Measurements from ENCODE around the gene FAS. TPM values are rescaled to one million over a fixed set of nuclear protein-coding genes. Genes with fewer than 3 reads are reported as not detected.

Gene FAS
- total RNA-seq, result 10 to 100 TPM in 1 of 4 donors, 1 to 10 TPM in 3; 5.7 to 10.1 (median 6.5) TPM
- polyA plus RNA-seq, result 4.7 TPM
- long read RNA-seq, donor 1, transcript FAS-204 (9 exons, 2,563 nt), result major isoform, 6 of 7 reads
- long read RNA-seq, donor 1, partial matches to known transcripts, result 0 of 7 reads
- long read RNA-seq, donor 1, other reads (novel, unspliced or antisense), result 1 of 7 reads
- long read RNA-seq, donor 2, result 0 reads
- long read RNA-seq, donor 3, transcript FAS-204 (9 exons, 2,563 nt), result major isoform, 23 of 32 reads
- long read RNA-seq, donor 3, partial matches to known transcripts, result 1 of 32 reads
- long read RNA-seq, donor 3, other reads (novel, unspliced or antisense), result 4 of 32 reads
- long read RNA-seq, donor 4, partial matches to known transcripts, result 0 of 3 reads
- long read RNA-seq, donor 4, other reads (novel, unspliced or antisense), result 0 of 3 reads

DNA sequence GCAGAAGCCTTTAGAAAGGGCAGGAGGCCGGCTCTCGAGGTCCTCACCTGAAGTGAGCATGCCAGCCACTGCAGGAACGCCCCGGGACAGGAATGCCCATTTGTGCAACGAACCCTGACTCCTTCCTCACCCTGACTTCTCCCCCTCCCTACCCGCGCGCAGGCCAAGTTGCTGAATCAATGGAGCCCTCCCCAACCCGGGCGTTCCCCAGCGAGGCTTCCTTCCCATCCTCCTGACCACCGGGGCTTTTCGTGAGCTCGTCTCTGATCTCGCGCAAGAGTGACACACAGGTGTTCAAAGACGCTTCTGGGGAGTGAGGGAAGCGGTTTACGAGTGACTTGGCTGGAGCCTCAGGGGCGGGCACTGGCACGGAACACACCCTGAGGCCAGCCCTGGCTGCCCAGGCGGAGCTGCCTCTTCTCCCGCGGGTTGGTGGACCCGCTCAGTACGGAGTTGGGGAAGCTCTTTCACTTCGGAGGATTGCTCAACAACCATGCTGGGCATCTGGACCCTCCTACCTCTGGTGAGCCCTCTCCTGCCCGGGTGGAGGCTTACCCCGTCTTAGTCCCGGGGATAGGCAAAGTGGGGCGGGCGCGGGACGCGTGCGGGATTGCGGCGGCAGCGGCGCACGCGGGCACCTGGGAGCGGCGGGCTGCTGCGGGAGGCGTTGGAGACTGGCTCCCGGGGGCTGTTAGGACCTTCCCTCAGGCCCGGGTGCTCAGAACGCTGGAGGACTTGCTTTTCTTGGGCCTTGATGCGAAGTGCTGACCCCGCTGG is at the start of gene FAS:
Gene FAS, plus strand, starts transcription at position 415 of the 777 bp plus-strand sequence. Its CDS starts 79 bp downstream, at position 494.
- peak within 1 kb of the TSS; percentile 95 for H3K27ac ChIP-seq (ENCODE audit: low read length)
- ATAC-seq, result peak; percentile 90 to 91
- WGBS, result under 1% methylated on average over 51 of the region's 51 CpGs
- no peaks in the 10 kb centered on the region for H3K27me3 ChIP-seq (ENCODE audit: control insufficient read depth, insufficient read depth)
- H3K9me3 ChIP-seq (ENCODE audit: control insufficient read depth, low read length), result no peaks in the 10 kb centered on the region
- peak; percentile 75 to 90 (median 88) for DNase-seq
- H3K4me1 ChIP-seq (ENCODE audit: control insufficient read depth, insufficient read depth, low read length), result peaks cover 2% of the 10 kb centered on the region
- intact Hi-C loops (cut with DNase I), result loop anchor here in 2 of 4 donors (2.0 kb wide), 1 partner anchor 56 kb away; no protein-coding TSS in a partner anchor
- peak within 1 kb of the TSS; percentile 77 for H3K4me3 ChIP-seq (ENCODE audit: low read length)

DNA sequence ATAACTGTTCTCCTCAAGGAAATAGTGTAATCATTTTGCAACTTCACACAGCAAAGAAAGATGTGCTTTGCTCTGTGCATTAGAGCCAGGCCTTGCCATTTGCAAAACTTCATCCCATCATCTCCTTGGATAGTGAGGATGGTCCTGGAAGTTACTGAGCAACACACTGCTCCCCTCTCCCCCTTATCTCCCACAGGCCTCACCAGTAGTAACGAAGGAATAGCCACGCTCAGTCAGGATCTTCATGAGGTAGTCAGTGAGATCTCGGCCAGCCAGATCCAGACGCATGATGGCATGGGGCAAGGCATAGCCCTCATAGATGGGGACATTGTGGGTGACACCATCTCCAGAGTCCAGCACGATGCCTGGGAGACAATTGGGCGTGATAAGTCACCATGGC is 49.6 kb upstream of the FAS start:
- H3K27ac ChIP-seq (ENCODE audit: low read length), result no peak overlapping the region
- H3K4me1 ChIP-seq (ENCODE audit: control insufficient read depth, insufficient read depth, low read length), result no peaks in the 10 kb centered on the region
- H3K4me3 ChIP-seq (ENCODE audit: low read length), result no peak overlapping the region
- no peak for ATAC-seq
- intact Hi-C loops (cut with DNase I), result no loop called here
- no peak for DNase-seq
- H3K9me3 ChIP-seq (ENCODE audit: control insufficient read depth, low read length), result no peaks in the 10 kb centered on the region
- WGBS, result 86% methylated on average over 6 of the region's 6 CpGs
- no peaks in the 10 kb centered on the region for H3K27me3 ChIP-seq (ENCODE audit: control insufficient read depth, insufficient read depth)

DNA sequence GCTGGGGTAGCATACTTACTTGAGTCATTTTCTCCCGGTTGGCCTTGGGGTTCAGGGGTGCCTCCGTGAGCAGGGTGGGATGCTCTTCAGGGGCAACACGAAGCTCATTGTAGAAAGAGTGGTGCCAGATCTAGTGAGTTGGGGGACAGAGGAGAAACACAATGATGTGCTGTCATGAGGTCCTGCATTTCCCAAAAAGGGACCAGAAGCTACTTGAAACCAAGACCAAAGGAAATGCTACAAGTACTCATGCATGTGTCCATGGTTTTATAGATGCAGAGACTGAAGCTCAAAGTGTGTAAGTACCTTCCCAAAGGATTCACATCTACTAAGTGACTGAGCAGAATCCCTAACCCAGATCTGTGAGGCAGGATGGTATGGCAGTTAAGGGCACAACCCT is 46.8 kb upstream of the FAS start:
- Histone ChIP-seq H3K4me3 (ENCODE audit: low read length) (no peak overlapping the region), H3K9me3 (ENCODE audit: control insufficient read depth, low read length) (no peaks in the 10 kb centered on the region), H3K4me1 (ENCODE audit: control insufficient read depth, insufficient read depth, low read length) (no peaks in the 10 kb centered on the region), H3K27ac (ENCODE audit: low read length) (no peak overlapping the region), H3K27me3 (ENCODE audit: control insufficient read depth, insufficient read depth) (no peaks in the 10 kb centered on the region)
- DNase-seq (no peak), ATAC-seq (no peak)
- intact Hi-C loops (cut with DNase I), result no loop called here
- WGBS, result 87% methylated on average over 3 of the region's 3 CpGs

- H3K4me1 ChIP-seq (ENCODE audit: control insufficient read depth, insufficient read depth, low read length), result no peaks in the 10 kb centered on the region
- WGBS, result 71% methylated on average over 3 of the region's 3 CpGs
- intact Hi-C loops (cut with DNase I), result no loop called here
- DNase-seq, result no peak
- no peaks in the 10 kb centered on the region for H3K9me3 ChIP-seq (ENCODE audit: control insufficient read depth, low read length)
- no peak for ATAC-seq
- H3K27ac ChIP-seq (ENCODE audit: low read length), result no peak overlapping the region
- H3K27me3 ChIP-seq (ENCODE audit: control insufficient read depth, insufficient read depth), result no peaks in the 10 kb centered on the region
- H3K4me3 ChIP-seq (ENCODE audit: low read length), result no peak overlapping the region
Measured at GRCh38 chr10:88944813-88945212, 45.8 kb upstream of the FAS start.

GRCh38 chr10:88946200-88946599 is 44.4 kb upstream of the FAS start:
- Histone ChIP-seq H3K9me3 (ENCODE audit: control insufficient read depth, low read length) (no peaks in the 10 kb centered on the region), H3K27ac (ENCODE audit: low read length) (no peak overlapping the region), H3K4me1 (ENCODE audit: control insufficient read depth, insufficient read depth, low read length) (no peaks in the 10 kb centered on the region), H3K4me3 (ENCODE audit: low read length) (no peak overlapping the region), H3K27me3 (ENCODE audit: control insufficient read depth, insufficient read depth) (no peaks in the 10 kb centered on the region)
- intact Hi-C loops (cut with DNase I), result no loop called here
- 89% methylated on average over 1 of the region's 1 CpG for WGBS
- no peak for DNase-seq
- no peak for ATAC-seq

- ATAC-seq (no peak), DNase-seq (no peak)
- Histone ChIP-seq H3K27ac (ENCODE audit: low read length) (no peak overlapping the region), H3K4me1 (ENCODE audit: control insufficient read depth, insufficient read depth, low read length) (no peaks in the 10 kb centered on the region), H3K4me3 (ENCODE audit: low read length) (no peak overlapping the region), H3K9me3 (ENCODE audit: control insufficient read depth, low read length) (no peaks in the 10 kb centered on the region), H3K27me3 (ENCODE audit: control insufficient read depth, insufficient read depth) (no peaks in the 10 kb centered on the region)
- intact Hi-C loops (cut with DNase I), result no loop called here
- 79% methylated on average over 6 of the region's 6 CpGs for WGBS
Measured at GRCh38 chr10:88946965-88947590, 43.5 kb upstream of the FAS start.

- Histone ChIP-seq H3K4me1 (ENCODE audit: control insufficient read depth, insufficient read depth, low read length) (no peaks in the 10 kb centered on the region), H3K27ac (ENCODE audit: low read length) (no peak overlapping the region), H3K27me3 (ENCODE audit: control insufficient read depth, insufficient read depth) (no peaks in the 10 kb centered on the region), H3K9me3 (ENCODE audit: control insufficient read depth, low read length) (no peaks in the 10 kb centered on the region), H3K4me3 (ENCODE audit: low read length) (peak overlapping the region; percentile 22)
- DNase-seq (no peak), ATAC-seq (no peak)
- intact Hi-C loops (cut with DNase I), result no loop called here
- 62% methylated on average over 2 of the region's 2 CpGs for WGBS
Measured at GRCh38 chr10:88949051-88949450, 41.5 kb upstream of the FAS start.

- no peak for ATAC-seq
Measured at GRCh38 chr10:88949912-88950837, 40.4 kb upstream of the FAS start.

DNA sequence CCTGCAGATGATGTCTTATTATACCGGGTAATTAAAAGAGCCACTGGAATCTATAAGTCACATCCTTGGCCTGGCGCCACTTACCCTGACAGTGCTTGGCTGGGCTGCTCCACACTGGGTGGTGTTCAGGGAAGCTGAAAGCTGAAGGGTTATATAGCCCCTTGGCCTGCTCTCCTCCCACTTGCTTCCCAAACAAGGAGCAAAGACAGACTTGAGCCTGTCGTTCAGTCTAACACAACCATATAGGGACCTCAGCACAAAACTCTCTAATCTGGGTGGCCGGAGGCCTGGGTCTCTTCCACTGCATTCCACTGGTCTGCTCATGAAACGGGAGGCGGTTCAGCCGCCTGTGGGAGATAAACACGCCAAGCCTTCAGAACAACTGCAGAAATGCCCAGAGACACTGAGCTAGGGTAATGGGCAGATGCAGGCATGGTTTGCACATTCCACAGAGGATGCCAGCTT is 37.9 kb upstream of the FAS start, which contains the start of gene ACTA2:
Gene ACTA2, minus strand, starts transcription at position 127 of the 465 bp plus-strand sequence. CDS start 3,843 bp downstream, outside the sequence.
- WGBS, result 35% methylated on average over 8 of the region's 8 CpGs
- H3K27me3 ChIP-seq (ENCODE audit: control insufficient read depth, insufficient read depth), result no peaks in the 10 kb centered on the region
- H3K27ac ChIP-seq (ENCODE audit: low read length), result peak within 1 kb of the TSS; percentile 48
- DNase-seq (peak; percentile 56 to 84 (median 80)), ATAC-seq (peak; percentile 83 to 89)
- H3K4me1 ChIP-seq (ENCODE audit: control insufficient read depth, insufficient read depth, low read length), result no peaks in the 10 kb centered on the region
- H3K9me3 ChIP-seq (ENCODE audit: control insufficient read depth, low read length), result no peaks in the 10 kb centered on the region
- peak within 1 kb of the TSS; percentile 23 for H3K4me3 ChIP-seq (ENCODE audit: low read length)
- intact Hi-C loops (cut with DNase I), result no loop called here

More at GRCh38 chr10:88949912-88950837, 40.4 kb upstream of the FAS start:
- WGBS, result 34% methylated on average over 3 of the region's 3 CpGs
- DNase-seq, result no peak
- Histone ChIP-seq H3K4me3 (ENCODE audit: low read length) (peak overlapping the region; percentile 23), H3K27me3 (ENCODE audit: control insufficient read depth, insufficient read depth) (no peaks in the 10 kb centered on the region), H3K9me3 (ENCODE audit: control insufficient read depth, low read length) (no peaks in the 10 kb centered on the region), H3K27ac (ENCODE audit: low read length) (no peak overlapping the region), H3K4me1 (ENCODE audit: control insufficient read depth, insufficient read depth, low read length) (no peaks in the 10 kb centered on the region)
- intact Hi-C loops (cut with DNase I), result no loop called here

DNA sequence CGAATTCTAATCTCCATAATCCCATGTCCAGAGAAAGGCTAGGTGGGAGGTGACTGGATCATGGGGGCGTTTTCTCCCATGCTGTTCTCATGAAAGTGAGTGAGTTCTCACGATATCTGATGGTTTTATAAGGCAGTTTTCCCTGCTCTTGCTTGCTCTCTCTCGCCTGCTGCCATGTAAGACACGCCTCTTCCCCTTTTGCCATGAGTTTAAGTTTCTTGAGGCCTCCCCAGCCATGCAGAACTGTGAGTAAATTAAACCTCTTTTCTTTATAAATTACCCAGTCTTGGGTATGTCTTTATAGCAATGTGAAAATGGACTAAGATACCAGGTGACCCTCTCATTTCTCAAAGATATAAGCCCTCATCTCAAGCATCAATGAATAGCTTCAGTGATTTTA is 36.9 kb upstream of the FAS start:
- DNase-seq (no peak), ATAC-seq (no peak)
- no peaks in the 10 kb centered on the region for H3K9me3 ChIP-seq (ENCODE audit: control insufficient read depth, low read length)
- H3K27me3 ChIP-seq (ENCODE audit: control insufficient read depth, insufficient read depth), result no peaks in the 10 kb centered on the region
- H3K4me1 ChIP-seq (ENCODE audit: control insufficient read depth, insufficient read depth, low read length), result no peaks in the 10 kb centered on the region
- no peak overlapping the region for H3K27ac ChIP-seq (ENCODE audit: low read length)
- intact Hi-C loops (cut with DNase I), result no loop called here
- WGBS, result 93% methylated on average over 5 of the region's 5 CpGs
- H3K4me3 ChIP-seq (ENCODE audit: low read length), result no peak overlapping the region

All from right cardiac atrium (tissue), 5 donors.